ENCODE results near the gene PROKR2.

DNA sequence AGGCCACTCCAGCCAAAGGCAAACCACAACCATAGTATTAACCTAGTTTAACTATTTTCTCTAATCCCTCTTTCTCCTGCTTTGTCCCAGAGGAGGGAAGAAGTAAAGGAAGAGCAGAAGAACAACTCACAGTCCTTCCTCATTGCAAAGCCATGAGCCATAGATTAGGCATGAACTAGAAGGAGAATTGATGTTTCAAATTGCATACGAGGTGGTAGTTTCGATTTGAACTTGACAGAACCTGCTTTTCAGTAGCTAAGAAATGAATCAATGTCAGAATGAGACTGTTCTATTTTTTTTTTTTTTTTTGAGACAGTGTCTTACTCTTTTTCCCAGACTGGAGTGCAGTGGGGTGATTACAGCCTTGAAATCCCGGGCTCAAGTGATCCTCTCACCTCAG is 48.3 kb downstream of the PROKR2 start:
- TF ChIP-seq, protein P1, sequence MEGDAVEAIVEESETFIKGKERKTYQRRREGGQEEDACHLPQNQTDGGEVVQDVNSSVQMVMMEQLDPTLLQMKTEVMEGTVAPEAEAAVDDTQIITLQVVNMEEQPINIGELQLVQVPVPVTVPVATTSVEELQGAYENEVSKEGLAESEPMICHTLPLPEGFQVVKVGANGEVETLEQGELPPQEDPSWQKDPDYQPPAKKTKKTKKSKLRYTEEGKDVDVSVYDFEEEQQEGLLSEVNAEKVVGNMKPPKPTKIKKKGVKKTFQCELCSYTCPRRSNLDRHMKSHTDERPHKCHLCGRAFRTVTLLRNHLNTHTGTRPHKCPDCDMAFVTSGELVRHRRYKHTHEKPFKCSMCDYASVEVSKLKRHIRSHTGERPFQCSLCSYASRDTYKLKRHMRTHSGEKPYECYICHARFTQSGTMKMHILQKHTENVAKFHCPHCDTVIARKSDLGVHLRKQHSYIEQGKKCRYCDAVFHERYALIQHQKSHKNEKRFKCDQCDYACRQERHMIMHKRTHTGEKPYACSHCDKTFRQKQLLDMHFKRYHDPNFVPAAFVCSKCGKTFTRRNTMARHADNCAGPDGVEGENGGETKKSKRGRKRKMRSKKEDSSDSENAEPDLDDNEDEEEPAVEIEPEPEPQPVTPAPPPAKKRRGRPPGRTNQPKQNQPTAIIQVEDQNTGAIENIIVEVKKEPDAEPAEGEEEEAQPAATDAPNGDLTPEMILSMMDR (IDR thresholded peaks at IDR 0.05; ENCODE audit: borderline replicate concordance, extremely low read depth, low read length, poor library complexity, severe bottlenecking): no peak
- no peak for TF ChIP-seq EZH2 (IDR thresholded peaks at IDR 0.05; ENCODE audit: borderline replicate concordance, low read depth, low read length, severe bottlenecking)
